ENCODE results near the gene RNU1-4.
"Not testable (repeated sequence)": the region's sequence is repeated elsewhere in the genome, so short reads cannot be mapped to it uniquely, and the experiment has no call there.

Gene RNU1-4

GRCh38 chr1:16764248-16764819, 24.0 kb downstream of the RNU1-4 start:
- not testable (repeated sequence) for H3K9me3 Mint-ChIP-seq; H3K4me1 Mint-ChIP-seq; H3K27ac Mint-ChIP-seq; DNase-seq (ENCODE audit: low spot score in 2 of 2); ATAC-seq (ENCODE audit: low read depth); H3K36me3 Mint-ChIP-seq; H3K4me3 Mint-ChIP-seq; H3K27me3 Mint-ChIP-seq

DNA sequence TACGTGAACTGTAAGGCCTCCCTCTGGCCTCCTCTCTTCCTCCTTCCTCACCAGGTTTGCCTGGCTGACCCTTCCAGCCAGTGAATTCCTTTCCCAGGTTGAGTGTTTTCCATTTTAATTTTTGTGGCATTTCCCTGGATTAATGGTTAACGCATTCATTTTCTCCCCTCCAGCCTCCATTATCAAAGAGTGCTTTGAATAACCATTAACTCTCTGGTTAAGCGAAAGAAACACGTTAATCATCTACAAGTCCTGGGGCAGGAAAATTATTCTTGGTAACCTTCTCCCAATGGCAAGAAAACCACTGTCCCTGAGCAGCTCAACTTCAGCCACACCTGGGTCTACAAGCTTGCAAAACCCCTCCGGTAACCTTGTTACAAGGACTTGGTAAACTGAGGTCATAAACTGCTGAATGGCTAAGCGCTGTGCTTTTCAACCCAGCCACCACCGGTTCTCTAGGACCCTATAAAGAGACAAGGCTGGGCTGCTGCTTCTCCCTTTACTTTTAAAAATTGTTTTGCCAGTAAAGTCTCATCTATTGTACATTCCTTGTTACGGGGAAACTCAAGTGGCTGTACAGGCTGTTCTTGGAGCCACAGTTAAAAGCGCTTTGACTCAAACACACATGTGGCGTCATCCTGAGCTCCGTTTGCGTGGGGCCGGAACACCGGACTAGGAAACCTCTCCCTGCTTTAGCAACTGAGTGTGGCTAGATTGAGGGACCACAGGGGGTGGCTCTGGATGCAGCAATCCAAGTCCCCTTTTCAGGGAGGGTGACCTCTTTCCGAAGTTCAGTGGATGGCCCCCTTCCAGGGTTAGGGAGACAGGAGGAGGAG, 24.7 kb downstream of the RNU1-4 start:
- H3K4me3 Mint-ChIP-seq; H3K27ac Mint-ChIP-seq; H3K9me3 Mint-ChIP-seq; H3K4me1 Mint-ChIP-seq; ATAC-seq (ENCODE audit: low read depth); H3K27me3 Mint-ChIP-seq; DNase-seq (ENCODE audit: low spot score in 2 of 2); H3K36me3 Mint-ChIP-seq: not testable (repeated sequence)

DNA sequence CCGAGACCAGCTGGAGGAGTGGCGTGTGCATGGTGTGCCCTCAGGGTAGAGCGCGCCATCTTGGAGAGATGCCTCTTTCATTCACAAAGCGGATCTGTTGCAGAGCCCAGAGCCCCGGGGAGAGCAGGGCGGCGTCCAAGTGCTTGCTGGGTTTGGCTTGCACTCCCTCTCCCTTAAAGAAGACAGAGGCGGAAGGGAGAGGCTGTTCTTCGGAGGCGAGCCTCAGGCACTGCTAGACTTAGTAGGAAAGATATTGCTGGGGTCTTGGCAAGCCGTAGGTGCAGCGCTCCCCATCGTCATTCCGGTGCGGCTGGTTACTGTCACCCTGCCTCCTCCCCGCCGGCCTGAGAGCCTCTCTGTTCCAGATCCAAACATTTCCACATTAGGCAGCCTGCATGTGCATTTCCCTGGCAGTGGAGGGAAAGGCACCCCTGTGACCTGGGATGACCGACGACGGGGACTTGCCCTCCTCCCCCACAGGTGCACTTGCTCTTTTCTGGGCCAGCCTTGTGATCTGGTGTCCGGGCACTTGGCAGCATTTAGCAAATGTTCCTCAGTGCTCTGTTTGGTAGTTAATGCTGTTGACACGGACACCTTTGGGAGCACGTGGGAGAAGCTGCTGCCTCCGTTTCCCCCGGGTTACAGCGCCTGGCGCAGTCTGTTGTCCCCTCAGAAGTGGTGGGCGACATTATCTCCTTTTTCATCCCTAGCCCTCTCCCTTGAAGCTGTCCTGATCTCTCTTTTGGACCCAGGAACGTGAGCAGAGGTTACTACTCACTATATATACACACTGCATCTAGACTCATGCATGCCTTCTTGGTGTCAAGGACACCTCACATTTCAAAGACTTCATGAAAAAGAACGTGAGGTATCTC, 25.7 kb downstream of the RNU1-4 start:
- H3K27me3 Mint-ChIP-seq; DNase-seq (ENCODE audit: low spot score in 2 of 2); H3K9me3 Mint-ChIP-seq; ATAC-seq (ENCODE audit: low read depth); H3K27ac Mint-ChIP-seq; H3K36me3 Mint-ChIP-seq; H3K4me1 Mint-ChIP-seq; H3K4me3 Mint-ChIP-seq: not testable (repeated sequence)

- not testable (repeated sequence) for H3K36me3 Mint-ChIP-seq; H3K4me1 Mint-ChIP-seq; H3K9me3 Mint-ChIP-seq; ATAC-seq (ENCODE audit: low read depth); H3K27ac Mint-ChIP-seq; DNase-seq (ENCODE audit: low spot score in 2 of 2); H3K4me3 Mint-ChIP-seq; H3K27me3 Mint-ChIP-seq
These were observed 26.5 kb downstream of the RNU1-4 start for GRCh38 chr1:16766689-16767256.

- DNase-seq (ENCODE audit: low spot score in 2 of 2); H3K9me3 Mint-ChIP-seq; H3K4me3 Mint-ChIP-seq; H3K4me1 Mint-ChIP-seq; H3K27ac Mint-ChIP-seq; ATAC-seq (ENCODE audit: low read depth); H3K36me3 Mint-ChIP-seq: not testable (repeated sequence)
- peaks cover 13% of the 10 kb centered on the region for H3K27me3 Mint-ChIP-seq
These were observed 29.9 kb downstream of the RNU1-4 start for GRCh38 chr1:16770139-16770759.

DNA sequence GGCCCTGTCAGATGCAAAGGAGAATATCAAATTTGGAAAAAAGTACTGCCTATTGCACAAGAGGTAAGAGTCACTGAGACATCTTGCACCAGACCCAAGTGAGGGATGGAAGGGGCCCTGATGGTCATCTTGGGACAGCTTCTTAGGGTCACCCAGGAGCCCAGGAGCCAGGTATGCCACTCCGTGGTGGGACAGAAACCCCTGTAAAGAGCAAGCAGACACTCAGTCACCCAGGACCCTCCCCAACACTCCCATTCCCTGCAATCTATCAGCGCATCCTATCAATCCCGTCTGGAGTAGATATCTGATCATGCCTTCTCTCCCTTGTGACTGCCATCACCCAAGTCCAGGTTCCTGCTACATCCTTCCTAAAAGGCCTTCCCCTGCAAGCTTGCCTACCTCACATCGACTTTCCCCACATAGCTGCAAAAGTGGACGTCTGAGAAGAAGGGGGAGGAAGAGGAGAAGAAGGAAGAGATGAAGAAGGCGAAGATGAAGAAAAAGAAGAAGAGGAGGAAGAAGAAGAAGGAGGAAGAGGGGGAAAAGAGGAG, 30.7 kb downstream of the RNU1-4 start:
- peaks cover 14% of the 10 kb centered on the region for H3K27me3 Mint-ChIP-seq
- not testable (repeated sequence) for DNase-seq (ENCODE audit: low spot score in 2 of 2); H3K27ac Mint-ChIP-seq; H3K9me3 Mint-ChIP-seq; H3K4me1 Mint-ChIP-seq; ATAC-seq (ENCODE audit: low read depth); H3K36me3 Mint-ChIP-seq; H3K4me3 Mint-ChIP-seq

GRCh38 chr1:16772275-16773204, 32.2 kb downstream of the RNU1-4 start:
- not testable (repeated sequence) for H3K4me1 Mint-ChIP-seq; DNase-seq (ENCODE audit: low spot score in 2 of 2); H3K36me3 Mint-ChIP-seq; H3K9me3 Mint-ChIP-seq; H3K27ac Mint-ChIP-seq; H3K4me3 Mint-ChIP-seq
- ATAC-seq (ENCODE audit: low read depth) = peak; percentile 31
- H3K27me3 Mint-ChIP-seq = peaks cover 13% of the 10 kb centered on the region

DNA sequence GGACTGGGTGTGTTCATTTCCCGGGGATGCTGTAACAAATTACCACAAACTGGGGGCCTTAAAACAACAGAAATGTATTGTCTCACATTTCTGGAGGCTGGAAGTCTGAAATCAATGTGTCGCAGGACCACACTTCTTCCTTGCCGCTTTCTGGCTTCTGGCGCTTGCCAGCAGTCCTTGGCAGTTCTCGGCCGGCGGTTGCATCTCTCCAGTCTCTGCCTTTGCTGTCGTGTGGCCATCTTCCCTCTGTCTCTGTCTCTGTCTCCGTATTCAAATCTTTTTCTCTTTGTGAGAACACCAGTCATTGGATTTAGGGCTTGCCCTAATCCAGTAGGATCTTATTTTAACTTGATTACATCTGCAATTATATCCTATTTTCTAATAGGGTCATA, 32.9 kb downstream of the RNU1-4 start:
- H3K4me3 Mint-ChIP-seq; H3K4me1 Mint-ChIP-seq; ATAC-seq (ENCODE audit: low read depth); H3K36me3 Mint-ChIP-seq; H3K9me3 Mint-ChIP-seq; DNase-seq (ENCODE audit: low spot score in 2 of 2); H3K27ac Mint-ChIP-seq: not testable (repeated sequence)
- H3K27me3 Mint-ChIP-seq = peaks cover 18% of the 10 kb centered on the region

DNA sequence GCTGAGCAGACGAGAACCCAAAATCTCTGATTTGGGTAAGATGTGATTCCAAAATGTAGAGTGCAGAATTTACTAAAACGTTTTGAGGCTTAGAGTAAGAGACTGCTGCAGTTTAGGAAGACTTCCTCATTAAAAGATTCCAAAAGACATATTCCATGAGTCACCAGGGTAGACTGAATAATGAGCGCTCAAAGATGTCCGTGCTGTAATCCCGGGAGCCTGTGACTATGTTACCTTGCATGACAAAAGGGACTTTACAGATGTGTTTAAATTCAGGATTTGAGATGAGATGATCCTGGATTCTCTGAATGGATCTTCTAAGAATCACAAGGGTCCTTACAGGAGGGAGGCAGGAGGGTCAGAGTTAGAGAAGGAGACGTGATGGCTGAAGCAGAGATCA, 33.4 kb downstream of the RNU1-4 start:
- not testable (repeated sequence) for H3K9me3 Mint-ChIP-seq, H3K27ac Mint-ChIP-seq

DNA sequence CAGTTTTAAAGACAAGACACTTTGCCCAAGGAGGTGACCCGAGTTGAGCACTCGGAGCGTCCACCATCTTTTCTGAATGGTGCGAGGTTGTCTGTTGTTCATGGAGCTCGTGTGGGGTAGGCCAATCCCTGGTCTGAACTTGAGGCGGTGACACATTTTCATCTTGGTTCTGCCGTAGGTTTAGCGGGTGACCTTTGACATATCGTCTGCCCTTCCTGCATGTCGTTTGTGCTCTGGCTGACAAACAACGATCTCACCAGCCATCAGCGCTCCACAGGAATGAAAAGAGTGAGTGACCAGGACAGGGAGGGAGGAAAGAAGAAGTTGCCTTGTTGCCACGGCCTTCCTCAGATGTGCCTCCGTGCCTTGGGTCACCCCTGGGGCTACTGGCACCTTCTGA, 34.5 kb downstream of the RNU1-4 start:
- not testable (repeated sequence) for H3K36me3 Mint-ChIP-seq; DNase-seq (ENCODE audit: low spot score in 2 of 2); ATAC-seq (ENCODE audit: low read depth); H3K9me3 Mint-ChIP-seq; H3K4me3 Mint-ChIP-seq; H3K27ac Mint-ChIP-seq; H3K4me1 Mint-ChIP-seq
- peaks cover 18% of the 10 kb centered on the region for H3K27me3 Mint-ChIP-seq

More for the DNA sequence above, 33.4 kb downstream of the RNU1-4 start:
- not testable (repeated sequence) for ATAC-seq (ENCODE audit: low read depth); H3K4me1 Mint-ChIP-seq; H3K36me3 Mint-ChIP-seq; DNase-seq (ENCODE audit: low spot score in 2 of 2); H3K4me3 Mint-ChIP-seq
- peaks cover 18% of the 10 kb centered on the region for H3K27me3 Mint-ChIP-seq

DNA sequence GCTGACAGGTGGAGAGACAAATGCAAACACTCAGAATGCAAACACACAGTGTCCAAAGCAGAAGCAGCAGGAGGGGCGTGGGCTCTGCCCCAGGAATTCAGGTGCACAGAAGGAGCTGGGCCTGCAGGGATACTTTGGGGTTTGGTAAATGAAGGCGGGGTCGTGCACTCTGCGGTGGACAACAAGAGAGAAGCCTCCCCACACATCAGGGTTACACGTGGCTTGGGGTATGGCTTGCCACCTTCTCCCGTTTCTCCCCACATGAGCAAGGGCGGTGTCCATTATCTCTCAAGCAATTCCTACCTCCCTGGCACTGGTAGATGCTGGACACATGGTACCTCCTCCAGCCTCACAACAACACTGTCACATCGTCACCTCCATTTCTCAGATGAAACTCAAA, 35.0 kb downstream of the RNU1-4 start:
- H3K4me3 Mint-ChIP-seq; DNase-seq (ENCODE audit: low spot score in 2 of 2); H3K9me3 Mint-ChIP-seq; H3K27ac Mint-ChIP-seq; H3K36me3 Mint-ChIP-seq; H3K4me1 Mint-ChIP-seq; ATAC-seq (ENCODE audit: low read depth): not testable (repeated sequence)
- H3K27me3 Mint-ChIP-seq = peaks cover 19% of the 10 kb centered on the region

DNA sequence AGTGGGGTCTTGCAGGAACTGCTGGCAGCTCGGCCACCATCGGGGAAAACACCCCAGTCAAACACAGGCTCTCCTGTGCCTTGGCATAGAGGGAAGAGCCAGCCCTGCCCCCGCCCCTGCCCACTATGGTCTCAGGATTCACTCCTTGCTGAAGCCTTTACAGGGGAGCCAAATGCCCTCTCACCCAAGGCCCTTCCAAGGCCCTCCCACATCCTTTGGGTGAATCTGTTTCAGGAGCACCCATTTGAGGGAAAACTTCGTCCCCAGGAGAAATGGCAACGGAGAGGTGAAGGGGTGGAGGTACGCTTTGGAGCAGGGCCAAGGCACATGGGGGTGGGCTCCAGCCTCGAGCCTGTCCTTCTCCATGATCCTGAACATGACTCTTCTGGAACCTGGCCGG, 35.9 kb downstream of the RNU1-4 start:
- H3K4me3 Mint-ChIP-seq; ATAC-seq (ENCODE audit: low read depth); H3K27ac Mint-ChIP-seq; H3K36me3 Mint-ChIP-seq; DNase-seq (ENCODE audit: low spot score in 2 of 2); H3K4me1 Mint-ChIP-seq; H3K9me3 Mint-ChIP-seq: not testable (repeated sequence)
- H3K27me3 Mint-ChIP-seq = peaks cover 18% of the 10 kb centered on the region

Data from memory B cell (primary cell).